NCI-H2196 treated with DMSO at 0.1 percent for 48 hours (cell line): ENCODE data around the gene CD7.
A peak's percentile ranks its signal among the peaks of the same experiment; 100 is the strongest.
"Not testable (repeated sequence)": the region's sequence is repeated elsewhere in the genome, so short reads cannot be mapped to it uniquely, and the experiment has no call there.

Experiments used
- DNase-seq: peaks from one replicate; lab custom pipeline; 2025; ENCODE audit not compliant: unreplicated experiment; lab: John Stamatoyannopoulos, UW

The CD7 gene

DNA sequence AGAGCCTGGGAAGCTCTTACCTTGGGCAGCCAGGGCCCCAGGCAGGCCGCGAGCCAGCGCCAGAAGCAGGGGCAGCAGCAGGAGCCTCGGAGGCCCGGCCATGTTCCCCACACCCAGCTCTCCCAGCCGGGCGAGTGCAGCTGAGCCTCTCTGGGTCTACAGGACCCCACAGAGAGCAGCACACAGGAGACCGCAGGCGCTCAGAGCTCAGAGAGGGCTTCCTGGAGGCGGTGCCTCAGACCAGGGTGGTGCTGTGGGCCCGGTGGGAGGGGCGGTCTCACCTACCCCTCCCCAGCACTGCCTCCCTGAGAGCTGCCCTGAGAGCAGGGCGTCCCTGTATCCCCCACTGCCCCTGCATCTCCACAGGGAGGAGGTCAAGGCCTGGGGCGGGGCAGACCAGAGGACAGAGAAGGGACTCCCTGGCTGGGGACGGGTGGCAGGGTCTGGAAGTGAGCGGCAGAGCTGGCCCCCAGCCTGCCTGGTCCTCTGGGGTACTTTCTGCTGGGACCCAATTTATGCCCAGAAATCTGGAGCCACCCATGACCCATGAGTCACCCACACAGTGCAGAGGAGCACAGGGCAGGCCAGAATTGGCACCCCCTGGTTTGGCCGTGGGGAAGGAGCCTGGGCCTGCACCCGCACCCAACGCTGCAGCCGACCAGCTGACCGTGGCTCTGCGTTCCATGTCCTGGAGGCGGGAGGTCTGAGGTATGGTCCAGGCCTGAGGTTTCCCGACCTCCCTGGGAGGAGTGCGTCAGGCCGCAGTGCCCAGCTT lies at the start of gene CD7:
Gene CD7, minus strand, starts transcription at position 215 of the 775 bp plus-strand sequence. Its CDS starts 113 bp downstream, at position 102.
- DNase-seq, result no peak

DNA sequence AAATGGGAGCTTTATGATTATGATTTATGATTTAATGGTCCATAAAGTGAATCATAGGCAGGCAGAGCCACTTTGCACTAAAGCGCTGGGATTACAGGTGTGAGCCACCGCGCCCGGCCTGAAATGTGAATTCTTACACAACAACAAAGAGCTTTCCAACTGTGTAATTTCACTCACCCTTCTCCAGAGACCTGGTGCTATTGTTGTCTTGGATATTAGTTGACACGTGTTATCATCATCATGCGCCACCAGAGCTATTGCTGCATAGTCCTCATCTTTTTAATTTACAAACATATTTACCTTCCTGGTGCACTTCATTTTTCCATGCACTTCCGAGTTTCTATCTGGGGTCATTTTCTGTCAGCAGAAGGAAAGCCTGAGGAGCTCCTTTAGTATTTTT lies 49.3 kb upstream of the CD7 start:
- no peak for DNase-seq

GRCh38 chr17:82365606-82366295 lies 48.3 kb upstream of the CD7 start:
- no peak for DNase-seq

DNA sequence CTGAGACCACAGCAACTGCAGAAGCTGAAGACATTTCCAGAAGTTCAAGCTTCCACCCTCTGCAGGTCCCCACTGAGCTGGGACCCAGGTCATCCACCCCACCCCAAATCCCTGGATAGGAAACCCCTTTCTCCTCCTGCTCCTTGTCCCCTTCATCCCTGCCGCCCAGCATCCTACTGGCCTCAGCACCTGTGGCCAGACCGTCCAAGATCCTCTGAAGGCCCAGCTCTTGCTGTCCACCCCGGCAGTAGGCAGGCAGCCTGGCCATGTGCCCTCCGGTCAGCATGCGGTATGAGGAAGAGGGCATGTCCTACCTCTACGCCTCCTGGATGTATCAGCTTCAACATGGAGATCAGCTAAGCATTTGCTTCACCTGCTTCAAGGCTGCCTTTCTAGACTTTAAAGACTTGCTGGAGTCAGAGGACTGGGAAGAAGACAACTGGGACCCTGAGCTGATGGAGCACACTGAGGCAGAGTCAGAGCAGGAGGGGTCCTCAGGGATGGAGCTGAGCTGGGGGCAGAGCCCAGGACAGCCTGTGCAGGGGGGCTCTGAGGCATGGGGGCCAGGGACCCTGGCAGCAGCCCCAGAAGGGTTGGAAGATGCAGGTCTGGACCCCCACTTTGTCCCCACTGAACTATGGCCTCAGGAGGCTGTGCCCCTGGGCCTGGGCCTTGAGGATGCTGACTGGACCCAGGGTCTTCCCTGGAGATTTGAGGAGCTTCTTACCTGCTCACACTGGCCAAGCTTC lies 44.7 kb upstream of the CD7 start:
- no peak for DNase-seq

- DNase-seq, result not testable (repeated sequence)
Observed at GRCh38 chr17:82359451-82360074, 42.2 kb upstream of the CD7 start.

DNA sequence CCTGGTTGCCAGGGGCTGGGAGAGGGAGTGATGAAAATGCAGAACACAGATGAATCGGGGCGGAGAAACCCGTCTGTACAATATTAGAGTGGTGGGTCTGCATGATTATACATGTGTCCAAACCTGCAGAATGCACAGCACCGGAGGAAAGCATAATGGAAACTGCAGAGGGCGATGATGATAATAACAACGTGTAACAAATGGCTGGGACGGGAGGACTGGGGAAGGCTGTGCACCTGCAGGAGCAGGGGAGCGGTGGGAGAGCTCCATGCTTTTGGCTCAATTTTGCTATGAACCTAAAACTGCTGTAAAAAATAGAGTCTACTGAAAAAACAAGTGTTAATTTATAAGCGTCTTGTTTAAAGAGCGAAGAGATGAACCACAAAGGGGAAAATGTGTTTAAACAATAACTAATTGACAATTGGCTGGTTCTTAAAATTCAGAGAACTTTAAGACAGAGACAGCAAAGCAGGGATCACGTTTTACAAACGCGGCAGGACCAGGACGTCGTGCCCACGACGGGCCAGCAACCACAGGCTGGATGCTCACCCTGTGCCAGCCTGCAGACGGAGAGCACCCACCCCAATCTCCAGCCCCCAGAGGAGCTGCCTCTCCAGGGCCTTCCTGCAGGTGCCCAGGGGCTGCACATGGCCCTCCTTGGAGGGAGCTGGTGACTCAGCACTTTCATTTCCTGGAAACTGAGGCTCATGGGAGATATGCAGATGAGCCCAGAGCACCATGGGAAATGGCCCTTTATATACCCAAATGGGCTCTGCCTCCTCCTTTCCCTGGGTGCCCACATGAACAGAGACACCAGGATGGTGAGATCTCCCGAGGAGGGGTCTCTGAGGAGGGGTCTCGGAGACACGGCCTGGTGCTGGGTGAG lies 41.3 kb upstream of the CD7 start, which contains the start of gene TEX19:
Gene TEX19, plus strand, starts transcription at position 783 of the 886 bp plus-strand sequence. CDS start 2,904 bp downstream, outside the sequence.
- no peak for DNase-seq

- no peak for DNase-seq
Observed at GRCh38 chr17:82357394-82357793, 40.0 kb upstream of the CD7 start.

DNA sequence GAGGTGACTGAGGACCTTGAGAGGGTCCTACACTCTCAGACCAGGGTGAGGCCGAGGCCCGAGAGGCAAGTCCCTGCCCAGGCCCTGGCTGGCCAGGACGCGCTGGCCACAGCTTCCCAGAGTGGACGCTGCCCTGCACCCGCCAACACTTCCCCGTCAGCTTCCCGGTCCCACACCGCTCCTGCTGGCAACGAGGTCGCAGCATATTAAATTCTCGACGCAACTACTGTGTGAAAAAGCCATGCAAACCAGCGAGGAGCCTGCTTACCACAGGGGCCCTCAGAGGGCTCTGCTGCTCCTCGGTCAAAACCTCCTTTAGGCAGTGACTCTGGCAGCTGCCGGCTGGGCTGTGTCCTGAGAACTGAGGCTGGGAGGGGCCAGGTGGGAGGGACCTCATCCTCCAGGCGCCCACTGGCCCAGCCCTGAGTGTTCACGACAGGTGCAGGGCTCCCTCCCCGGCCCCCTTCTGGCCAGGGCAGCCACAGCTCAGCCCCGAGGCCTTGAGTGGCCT lies 39.5 kb upstream of the CD7 start:
- DNase-seq, result peak; percentile 76

- DNase-seq, result no peak
Observed at GRCh38 chr17:82355770-82356427, 38.5 kb upstream of the CD7 start.

GRCh38 chr17:82354804-82355308 lies 37.4 kb upstream of the CD7 start:
- DNase-seq, result no peak

DNA sequence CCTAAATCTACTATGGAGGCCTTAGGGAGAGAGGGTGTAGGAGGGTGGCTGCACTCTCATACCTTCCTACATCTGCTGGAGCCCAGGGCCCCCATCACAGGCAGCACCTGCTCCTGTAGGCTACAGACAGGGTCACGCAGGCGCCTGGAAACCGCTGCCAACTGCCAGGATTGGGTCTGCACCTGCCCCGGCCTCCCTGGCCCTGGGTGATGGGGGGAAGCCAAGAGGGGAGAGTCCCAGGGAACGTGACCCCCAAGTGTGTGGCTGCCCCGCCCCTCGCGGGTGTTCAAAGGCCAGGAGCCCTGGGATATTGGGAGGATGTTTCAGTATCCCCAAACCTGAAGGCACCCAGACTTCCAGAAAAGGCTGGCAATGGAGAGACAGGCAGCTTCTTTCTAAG lies 36.1 kb upstream of the CD7 start:
- DNase-seq, result peak; percentile 41

DNA sequence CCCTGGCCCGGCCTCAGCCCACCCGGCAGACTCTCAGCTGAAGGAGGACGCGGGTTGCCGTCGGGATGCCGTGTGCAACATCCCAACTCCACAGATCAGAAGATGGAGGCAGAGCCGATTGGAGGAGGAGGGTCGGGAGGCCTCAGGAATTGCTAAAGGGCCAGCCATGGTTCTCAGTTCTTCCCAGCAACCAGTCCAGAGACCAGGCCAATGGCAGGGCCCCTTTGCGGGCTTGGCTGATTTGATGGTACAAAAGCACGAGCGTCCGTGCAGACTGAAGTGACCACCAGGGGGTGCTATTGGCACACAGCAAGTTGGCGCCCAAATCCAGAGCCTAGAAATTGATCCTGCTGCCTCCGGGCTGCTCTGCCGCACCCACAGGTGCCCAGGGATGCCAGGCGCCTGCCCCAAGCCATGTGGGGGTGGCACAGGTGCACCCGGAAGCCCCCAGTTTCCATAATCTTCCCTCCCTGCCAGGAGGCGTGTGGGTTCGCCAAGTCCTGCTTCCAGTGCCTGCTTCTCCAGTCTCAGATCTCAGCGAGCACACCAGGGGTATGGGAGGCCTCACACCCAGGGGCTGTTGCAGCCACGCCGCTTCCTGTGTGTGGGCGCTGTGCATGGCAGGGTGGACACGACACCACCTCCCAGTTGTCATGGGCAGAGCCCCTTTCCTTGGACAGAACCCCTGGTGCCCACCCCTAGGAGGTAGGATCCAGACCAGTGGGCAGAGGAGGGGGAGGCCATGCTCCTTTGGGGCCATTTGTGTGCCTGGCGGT lies 34.5 kb upstream of the CD7 start:
- peak; percentile 95 for DNase-seq

DNA sequence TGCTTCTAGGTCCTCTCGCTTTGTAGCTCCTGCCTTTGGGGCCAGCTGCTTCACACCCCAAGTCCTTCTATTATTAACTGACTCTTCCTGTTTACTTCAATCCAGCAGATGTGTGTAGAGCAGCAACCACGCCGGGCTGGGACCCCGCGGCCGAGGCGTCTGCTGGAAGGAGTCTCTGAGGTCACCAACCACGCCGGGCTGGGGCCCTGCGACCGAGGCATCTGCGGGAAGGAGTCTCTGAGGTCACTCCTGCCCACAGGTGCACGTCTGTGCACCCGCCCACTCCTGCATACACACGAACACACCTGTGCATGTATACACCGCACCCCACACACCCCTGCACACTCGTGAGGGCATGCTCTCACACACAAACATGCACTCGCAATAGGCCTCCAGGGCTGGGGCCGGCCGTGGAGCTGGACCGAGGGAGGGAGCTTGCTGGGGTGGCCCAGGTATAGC lies 33.9 kb upstream of the CD7 start:
- DNase-seq, result no peak

GRCh38 chr17:82350182-82351030 lies 33.0 kb upstream of the CD7 start:
- DNase-seq, result no peak

- DNase-seq, result no peak
Observed at GRCh38 chr17:82349287-82349701, 31.9 kb upstream of the CD7 start.

DNA sequence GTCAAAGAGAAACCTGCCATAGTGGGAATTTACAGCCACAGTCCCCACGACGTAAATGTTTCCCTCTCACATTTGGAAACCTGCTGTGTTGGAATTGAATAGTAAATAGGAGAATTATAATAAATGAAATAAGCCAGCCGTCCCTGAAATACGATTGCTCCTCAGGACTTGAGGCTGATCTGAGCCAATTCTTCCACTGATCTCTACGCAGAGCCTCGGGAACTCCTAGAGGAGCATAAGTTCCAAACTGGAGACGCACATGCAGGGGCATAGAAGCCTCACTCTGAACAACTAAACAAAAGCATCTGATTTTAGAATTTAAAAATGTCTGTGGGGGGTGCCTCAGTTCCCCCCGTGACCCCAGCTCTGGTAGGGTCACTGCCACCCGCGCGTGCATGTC lies 31.5 kb upstream of the CD7 start:
- no peak for DNase-seq

- no peak for DNase-seq
Observed at GRCh38 chr17:82348434-82348833, 31.0 kb upstream of the CD7 start.
